IPS DF 4.7 (cell line): Measurements from ENCODE around the gene RABGAP1L.
A peak's percentile ranks its signal among the peaks of the same experiment; 100 is the strongest.
"Not testable (repeated sequence)": the region's sequence is repeated elsewhere in the genome, so short reads cannot be mapped to it uniquely, and the experiment has no call there.

Experiments
- DNase-seq: peaks from one replicate; pipeline ENCODE4 v3.0.0-alpha.2; 2013; ENCODE audit warnings: low spot score; ENCODE audit errors: extremely low read depth

The RABGAP1L gene

GRCh38 chr1:174238845-174239501 is 79.7 kb downstream of the RABGAP1L start:
- DNase-seq, result not testable (repeated sequence)

GRCh38 chr1:174239541-174239940 is 80.2 kb downstream of the RABGAP1L start:
- no peak for DNase-seq

GRCh38 chr1:174242856-174243255 is 83.5 kb downstream of the RABGAP1L start:
- no peak for DNase-seq

GRCh38 chr1:174243451-174244000 is 84.2 kb downstream of the RABGAP1L start:
- DNase-seq, result no peak

- no peak for DNase-seq
These were observed 84.7 kb downstream of the RABGAP1L start for GRCh38 chr1:174244017-174244416.

- no peak for DNase-seq
These were observed 88.2 kb downstream of the RABGAP1L start for GRCh38 chr1:174247472-174247871.

- DNase-seq, result no peak
These were observed 88.7 kb downstream of the RABGAP1L start for GRCh38 chr1:174248041-174248440.

GRCh38 chr1:174256386-174256785 is 97.1 kb downstream of the RABGAP1L start:
- DNase-seq, result not testable (repeated sequence)

GRCh38 chr1:174258148-174258550 is 98.8 kb downstream of the RABGAP1L start:
- DNase-seq, result peak; percentile 19

- DNase-seq, result peak; percentile 11
These were observed 103.3 kb downstream of the RABGAP1L start for GRCh38 chr1:174262349-174263241.

- DNase-seq, result no peak
These were observed 106.0 kb downstream of the RABGAP1L start for GRCh38 chr1:174265282-174265681.

- DNase-seq, result no peak
These were observed 107.2 kb downstream of the RABGAP1L start for GRCh38 chr1:174266476-174266875.

- no peak for DNase-seq
These were observed 107.8 kb downstream of the RABGAP1L start for GRCh38 chr1:174266991-174267612.

- DNase-seq, result no peak
These were observed 110.8 kb downstream of the RABGAP1L start for GRCh38 chr1:174269989-174270651.

GRCh38 chr1:174273190-174273589 is 113.9 kb downstream of the RABGAP1L start:
- no peak for DNase-seq

- DNase-seq, result no peak
These were observed 114.5 kb downstream of the RABGAP1L start for GRCh38 chr1:174273776-174274175.

- DNase-seq, result no peak
These were observed 115.1 kb downstream of the RABGAP1L start for GRCh38 chr1:174274452-174274851.

GRCh38 chr1:174274884-174275283 is 115.6 kb downstream of the RABGAP1L start:
- DNase-seq, result no peak

GRCh38 chr1:174276087-174276486 is 116.8 kb downstream of the RABGAP1L start:
- no peak for DNase-seq

GRCh38 chr1:174284052-174284451 is 124.7 kb downstream of the RABGAP1L start:
- no peak for DNase-seq

GRCh38 chr1:174286042-174286441 is 126.7 kb downstream of the RABGAP1L start:
- no peak for DNase-seq
